Testis (tissue), 2 donors: ENCODE data around the gene ARID4B.

Source experiments
- POLR2A ChIP-seq: fragments of 450-650 bp; IDR thresholded peaks from one replicate; pipeline ENCODE4 v1.6.1; 2017; ENCODE audit warnings: antibody characterized with exemption, mild to moderate bottlenecking, moderate library complexity
- TF ChIP-seq, protein P1 (sequence below), 3 experiments: fragments of 450-650 bp in 2 of 3; fragments of 200-600 bp in 1 of 3; sonication (generic) in 1 of 3; IDR thresholded peaks; one replicate each; pipeline ENCODE4 v1.5.1; 2016 to 2019; ENCODE audit warnings: antibody characterized with exemption in 3 of 3, mild to moderate bottlenecking in 2 of 3, moderate library complexity in 1 of 3

DNA sequence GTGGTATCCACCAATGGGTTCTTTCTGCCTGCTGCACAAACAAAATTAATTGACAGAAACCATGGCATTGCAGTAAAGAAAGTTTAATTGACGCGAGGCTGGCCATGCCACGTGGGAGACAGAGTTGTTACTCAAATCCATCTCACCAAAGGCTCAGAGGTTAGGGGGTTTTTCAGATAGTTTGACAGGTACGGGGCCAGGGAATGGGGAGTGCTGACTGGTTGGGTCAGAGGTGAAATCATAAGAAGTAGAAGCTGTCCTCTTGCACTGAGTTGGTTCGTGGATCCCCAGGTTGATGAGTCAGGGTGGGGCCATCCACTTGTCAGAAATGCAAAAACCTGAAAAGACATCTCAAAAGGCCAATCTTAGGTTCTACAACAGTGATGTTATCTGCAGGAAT lies 38.3 kb upstream of the ARID4B start:
- TF ChIP-seq, protein P1, sequence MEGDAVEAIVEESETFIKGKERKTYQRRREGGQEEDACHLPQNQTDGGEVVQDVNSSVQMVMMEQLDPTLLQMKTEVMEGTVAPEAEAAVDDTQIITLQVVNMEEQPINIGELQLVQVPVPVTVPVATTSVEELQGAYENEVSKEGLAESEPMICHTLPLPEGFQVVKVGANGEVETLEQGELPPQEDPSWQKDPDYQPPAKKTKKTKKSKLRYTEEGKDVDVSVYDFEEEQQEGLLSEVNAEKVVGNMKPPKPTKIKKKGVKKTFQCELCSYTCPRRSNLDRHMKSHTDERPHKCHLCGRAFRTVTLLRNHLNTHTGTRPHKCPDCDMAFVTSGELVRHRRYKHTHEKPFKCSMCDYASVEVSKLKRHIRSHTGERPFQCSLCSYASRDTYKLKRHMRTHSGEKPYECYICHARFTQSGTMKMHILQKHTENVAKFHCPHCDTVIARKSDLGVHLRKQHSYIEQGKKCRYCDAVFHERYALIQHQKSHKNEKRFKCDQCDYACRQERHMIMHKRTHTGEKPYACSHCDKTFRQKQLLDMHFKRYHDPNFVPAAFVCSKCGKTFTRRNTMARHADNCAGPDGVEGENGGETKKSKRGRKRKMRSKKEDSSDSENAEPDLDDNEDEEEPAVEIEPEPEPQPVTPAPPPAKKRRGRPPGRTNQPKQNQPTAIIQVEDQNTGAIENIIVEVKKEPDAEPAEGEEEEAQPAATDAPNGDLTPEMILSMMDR (IDR thresholded peaks at IDR 0.05): no peak
- TF ChIP-seq POLR2A: no peak
